CD4-positive, alpha-beta T cell treated with Interleukin-2 at 100 ng/mL for 4 hours (primary cell): ENCODE data around the gene USP20.

Experiments
- DNase-seq: peaks from one replicate; pipeline ENCODE4 v3.0.0-alpha.2; 2020; ENCODE audit warnings: low spot score

Gene USP20

GRCh38 chr9:129857207-129857606 lies 21.9 kb downstream of the USP20 start:
- DNase-seq, result no peak

- no peak for DNase-seq
These were observed 23.1 kb downstream of the USP20 start for GRCh38 chr9:129858167-129858962.

- DNase-seq, result no peak
These were observed 25.6 kb downstream of the USP20 start for GRCh38 chr9:129860653-129861446.

- no peak for DNase-seq
These were observed 26.2 kb downstream of the USP20 start for GRCh38 chr9:129861447-129861827.

GRCh38 chr9:129863059-129863690 lies 27.9 kb downstream of the USP20 start:
- DNase-seq, result peak; percentile 79

- no peak for DNase-seq
These were observed 29.9 kb downstream of the USP20 start for GRCh38 chr9:129864991-129865647.

- no peak for DNase-seq
These were observed 30.5 kb downstream of the USP20 start for GRCh38 chr9:129865668-129866320.

GRCh38 chr9:129866394-129867135 lies 31.3 kb downstream of the USP20 start:
- peak; percentile 59 for DNase-seq

GRCh38 chr9:129867136-129868022 lies 32.1 kb downstream of the USP20 start:
- no peak for DNase-seq

- DNase-seq, result no peak
These were observed 33.0 kb downstream of the USP20 start for GRCh38 chr9:129868023-129868871.

- DNase-seq, result peak; percentile 96
These were observed 33.7 kb downstream of the USP20 start for GRCh38 chr9:129868872-129869486.

GRCh38 chr9:129869585-129870501 lies 34.6 kb downstream of the USP20 start:
- DNase-seq, result no peak

GRCh38 chr9:129871046-129871445 lies 35.8 kb downstream of the USP20 start:
- no peak for DNase-seq

GRCh38 chr9:129873563-129874190 lies 38.4 kb downstream of the USP20 start:
- DNase-seq, result no peak

- no peak for DNase-seq
These were observed 39.2 kb downstream of the USP20 start for GRCh38 chr9:129874261-129875101.

GRCh38 chr9:129875181-129875611 lies 39.9 kb downstream of the USP20 start:
- DNase-seq, result no peak
